ENCODE results near the gene ZFPM1.
A peak's percentile ranks its signal among the peaks of the same experiment; 100 is the strongest.

GRCh38 chr16:88558457-88559442, 105.7 kb downstream of the ZFPM1 start:
- peak; percentile 19 to 53 (median 42) for TF ChIP-seq CTCF (IDR thresholded peaks at IDR 0.05)
- TF ChIP-seq POLR2A (IDR thresholded peaks at IDR 0.05), result no peak
